Mucosa of rectum (tissue), 2 donors: Measurements from ENCODE around the gene CACNA1H.

ENCODE experiments used
- H3K27ac ChIP-seq, 2 donors: one replicate each; pipeline ENCODE4 v1.7.0; 2013; ENCODE audit warnings: inconsistent platforms in 2 of 2, low read depth in 2 of 2, low read length in 2 of 2
- H3K27me3 ChIP-seq, 2 donors: one replicate each; pipeline ENCODE4 v1.7.0; 2013; ENCODE audit warnings: low read length in 2 of 2; ENCODE audit not compliant: control insufficient read depth in 2 of 2, insufficient read depth in 2 of 2
- H3K36me3 ChIP-seq, 2 donors: one replicate each; pipeline ENCODE4 v1.7.0; 2013; ENCODE audit warnings: low read length in 2 of 2; ENCODE audit not compliant: control insufficient read depth in 2 of 2, insufficient read depth in 2 of 2
- H3K4me1 ChIP-seq, 2 donors: one replicate each; pipeline ENCODE4 v1.7.0; 2013; ENCODE audit warnings: low read length in 2 of 2, mild to moderate bottlenecking in 1 of 2; ENCODE audit not compliant: control insufficient read depth in 2 of 2, insufficient read depth in 2 of 2
- H3K4me3 ChIP-seq, 2 donors: one replicate each; pipeline ENCODE4 v1.7.0; 2013; ENCODE audit warnings: low read length in 2 of 2
- H3K9ac ChIP-seq, 2 donors: one replicate each; pipeline ENCODE4 v1.7.0; 2013; ENCODE audit warnings: low read length in 2 of 2, low read depth in 1 of 2, mild to moderate bottlenecking in 1 of 2
- H3K9me3 ChIP-seq, 2 donors: one replicate each; pipeline ENCODE4 v1.7.0; 2013; ENCODE audit warnings: low read length in 2 of 2; ENCODE audit not compliant: control insufficient read depth in 2 of 2
- donor health status: healthy.
- donor health status: Normal muscosa, but diverticular disease.

Gene CACNA1H

GRCh38 chr16:1129106-1129960 is 23.6 kb upstream of the CACNA1H start:
- H3K4me3 ChIP-seq: no peak overlapping the region
- no peaks in the 10 kb centered on the region for H3K9me3 ChIP-seq
- no peaks in the 10 kb centered on the region for H3K4me1 ChIP-seq
- H3K36me3 ChIP-seq: no peaks in the 10 kb centered on the region
- no peak overlapping the region for H3K27ac ChIP-seq
- peaks cover 0 to 8% of the 10 kb centered on the region in 2 donors for H3K27me3 ChIP-seq
- no peak overlapping the region for H3K9ac ChIP-seq

- no peak overlapping the region for H3K9ac ChIP-seq
- H3K27ac ChIP-seq: no peak overlapping the region
- H3K36me3 ChIP-seq: no peaks in the 10 kb centered on the region
- H3K27me3 ChIP-seq: peaks cover 0 to 8% of the 10 kb centered on the region in 2 donors
- H3K9me3 ChIP-seq: no peaks in the 10 kb centered on the region
- H3K4me3 ChIP-seq: no peak overlapping the region
- no peaks in the 10 kb centered on the region for H3K4me1 ChIP-seq
These were observed 22.5 kb upstream of the CACNA1H start for GRCh38 chr16:1130382-1130781.

DNA sequence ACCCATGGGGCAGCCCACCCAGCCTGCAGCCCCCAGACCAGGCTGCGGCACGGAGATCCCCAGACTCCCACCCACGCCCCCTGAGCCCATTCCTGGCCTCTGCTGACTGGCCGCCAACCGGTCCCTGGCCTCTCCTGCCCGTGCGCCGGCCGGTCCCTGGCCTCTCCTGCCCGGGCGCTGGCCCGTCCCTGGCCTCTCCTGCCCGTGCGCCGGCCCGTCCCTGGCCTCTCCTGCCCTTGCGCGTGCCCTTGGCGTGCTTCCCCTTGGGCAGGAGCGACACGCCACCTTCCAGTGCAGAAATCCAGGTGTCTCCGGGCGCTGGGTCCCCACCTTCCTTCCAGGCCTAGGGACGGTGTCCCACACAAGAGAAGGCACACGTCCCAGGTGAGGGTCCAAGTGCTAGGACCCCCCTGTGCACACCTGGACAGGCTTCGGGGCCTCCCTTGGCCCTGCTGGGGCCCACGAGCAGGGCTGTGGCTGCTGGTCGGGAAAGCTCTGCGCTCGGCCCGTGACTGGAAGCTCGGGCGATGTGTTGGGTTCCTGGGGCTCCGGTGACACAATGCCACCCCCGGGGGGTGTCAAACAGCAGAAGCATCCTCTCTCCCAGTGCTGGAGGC is 21.4 kb upstream of the CACNA1H start:
- Histone ChIP-seq H3K9me3 (no peaks in the 10 kb centered on the region), H3K9ac (no peak overlapping the region), H3K27me3 (peaks cover 2 to 10% of the 10 kb centered on the region in 2 donors), H3K27ac (no peak overlapping the region), H3K4me3 (no peak overlapping the region), H3K36me3 (no peaks in the 10 kb centered on the region), H3K4me1 (peaks cover 0 to 2% of the 10 kb centered on the region in 2 donors)

DNA sequence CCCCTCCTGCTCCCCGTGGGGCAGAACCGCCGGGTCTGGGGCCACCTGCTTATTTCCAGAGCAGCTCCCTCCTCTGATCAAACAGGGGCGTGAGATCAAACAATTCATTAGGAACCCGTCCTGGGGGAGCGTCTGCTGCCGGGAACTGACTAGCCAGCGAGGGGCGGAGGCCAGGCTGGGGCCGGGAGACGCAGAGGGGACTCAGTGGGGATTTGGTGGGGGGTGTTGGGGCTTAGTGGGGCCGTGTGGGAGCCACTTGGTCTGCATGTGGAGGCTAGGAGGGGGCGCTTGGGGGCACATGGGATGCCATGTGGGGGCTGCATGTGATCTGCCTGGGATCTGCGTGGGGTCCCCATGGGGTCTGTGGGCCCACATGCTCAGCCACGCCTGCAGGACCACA is 20.5 kb upstream of the CACNA1H start:
- Histone ChIP-seq H3K36me3 (no peaks in the 10 kb centered on the region), H3K27ac (no peak overlapping the region), H3K4me3 (no peak overlapping the region), H3K9me3 (no peaks in the 10 kb centered on the region), H3K27me3 (peaks cover 2 to 10% of the 10 kb centered on the region in 2 donors), H3K9ac (no peak overlapping the region), H3K4me1 (peaks cover 0 to 2% of the 10 kb centered on the region in 2 donors)

DNA sequence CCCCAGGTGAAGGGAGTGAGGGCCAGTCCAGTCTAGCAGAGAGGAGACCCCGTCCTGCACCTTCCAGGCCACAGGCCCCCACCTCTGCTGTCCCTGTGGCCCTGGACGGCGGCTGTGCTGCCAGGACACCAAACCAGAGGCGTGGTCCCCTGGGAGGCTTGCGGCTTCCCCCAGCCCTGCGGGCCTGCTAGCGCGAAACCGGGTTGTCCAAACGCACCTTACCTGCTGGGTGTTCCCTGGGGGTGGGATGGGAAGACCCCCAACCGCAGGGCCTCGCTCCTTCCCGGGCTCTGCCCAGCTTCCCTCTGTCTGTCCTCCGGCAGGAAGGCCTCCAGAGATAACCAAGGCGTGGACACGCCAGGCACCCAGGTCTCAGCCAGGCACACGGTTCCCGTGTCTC is 19.6 kb upstream of the CACNA1H start:
- H3K4me3 ChIP-seq: no peak overlapping the region
- H3K9ac ChIP-seq: no peak overlapping the region
- peaks cover 0 to 2% of the 10 kb centered on the region in 2 donors for H3K4me1 ChIP-seq
- H3K36me3 ChIP-seq: no peaks in the 10 kb centered on the region
- H3K27ac ChIP-seq: no peak overlapping the region
- peaks cover 2 to 10% of the 10 kb centered on the region in 2 donors for H3K27me3 ChIP-seq
- H3K9me3 ChIP-seq: no peaks in the 10 kb centered on the region

GRCh38 chr16:1133810-1134520 is 18.9 kb upstream of the CACNA1H start:
- H3K27ac ChIP-seq: no peak overlapping the region
- no peaks in the 10 kb centered on the region for H3K9me3 ChIP-seq
- H3K36me3 ChIP-seq: no peaks in the 10 kb centered on the region
- no peak overlapping the region for H3K4me3 ChIP-seq
- peaks cover 2 to 10% of the 10 kb centered on the region in 2 donors for H3K27me3 ChIP-seq
- H3K9ac ChIP-seq: no peak overlapping the region
- H3K4me1 ChIP-seq: peaks cover 0 to 2% of the 10 kb centered on the region in 2 donors

- H3K4me1 ChIP-seq: peaks cover 0 to 2% of the 10 kb centered on the region in 2 donors
These were observed 18.0 kb upstream of the CACNA1H start for GRCh38 chr16:1134776-1135458.

DNA sequence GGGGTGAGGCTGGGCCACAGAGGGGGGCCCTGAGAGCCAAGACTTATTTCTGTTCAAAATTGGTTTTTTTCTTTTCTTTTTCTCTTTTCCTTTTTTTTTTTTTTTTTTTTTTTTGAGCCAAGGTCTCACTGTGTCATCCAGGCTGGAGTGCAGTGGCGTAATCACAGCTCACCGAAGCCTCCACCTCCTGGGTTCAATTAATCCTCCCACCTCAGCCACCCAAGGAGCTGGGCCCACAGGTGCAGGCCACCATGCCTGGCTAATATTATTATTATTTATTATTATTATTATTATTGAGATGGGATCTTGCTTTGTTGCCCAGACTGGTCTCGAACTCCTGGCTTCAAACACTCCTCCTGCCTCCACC is 17.5 kb upstream of the CACNA1H start:
- Histone ChIP-seq H3K36me3 (no peaks in the 10 kb centered on the region), H3K9ac (no peak overlapping the region), H3K4me1 (peaks cover 0 to 2% of the 10 kb centered on the region in 2 donors), H3K27ac (no peak overlapping the region), H3K9me3 (no peaks in the 10 kb centered on the region), H3K27me3 (peaks cover 2 to 10% of the 10 kb centered on the region in 2 donors), H3K4me3 (no peak overlapping the region)

More at GRCh38 chr16:1134776-1135458, 18.0 kb upstream of the CACNA1H start:
- no peak overlapping the region for H3K4me3 ChIP-seq
- H3K36me3 ChIP-seq: no peaks in the 10 kb centered on the region
- no peak overlapping the region for H3K9ac ChIP-seq
- no peak overlapping the region for H3K27ac ChIP-seq
- H3K9me3 ChIP-seq: no peaks in the 10 kb centered on the region
- H3K27me3 ChIP-seq: peaks cover 2 to 10% of the 10 kb centered on the region in 2 donors

DNA sequence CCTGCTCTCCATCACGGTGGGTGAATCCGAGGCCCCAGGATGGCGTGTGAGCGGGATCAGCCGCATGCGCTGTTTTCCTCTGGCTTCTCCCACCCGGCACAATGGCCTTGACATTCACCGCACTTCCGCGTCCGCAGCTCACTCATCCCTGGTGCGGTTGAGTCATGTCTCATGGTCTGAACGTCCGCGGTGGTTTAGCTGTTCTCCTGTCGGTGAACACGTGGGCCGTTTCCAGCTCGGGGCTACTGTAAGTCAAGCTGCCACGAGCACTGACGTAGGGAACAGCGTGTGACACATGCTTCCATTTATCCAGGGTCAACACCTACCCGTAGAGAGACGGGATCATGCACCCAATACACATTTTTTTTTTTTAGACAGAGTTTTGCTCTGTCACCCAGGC is 15.3 kb upstream of the CACNA1H start:
- H3K36me3 ChIP-seq: no peaks in the 10 kb centered on the region
- peaks cover 0 to 2% of the 10 kb centered on the region in 2 donors for H3K4me1 ChIP-seq
- no peak overlapping the region for H3K4me3 ChIP-seq
- H3K9me3 ChIP-seq: no peaks in the 10 kb centered on the region
- H3K27me3 ChIP-seq: peaks cover 2 to 10% of the 10 kb centered on the region in 2 donors
- H3K9ac ChIP-seq: no peak overlapping the region
- no peak overlapping the region for H3K27ac ChIP-seq
